WERI-Rb-1 (cell line): ENCODE results near the gene SPECC1.

Source experiments
- DNase-seq: peaks from one replicate; pipeline ENCODE4 v3.0.0-alpha.2; 2020
- H3K27ac ChIP-seq: fragments of 250-450 bp; sonication (Bioruptor Pico); 2 replicates; pipeline ENCODE4 v1.5.1; 2020; ENCODE audit warnings: mild to moderate bottlenecking, moderate library complexity
- H3K27me3 ChIP-seq: fragments of 250-450 bp; sonication (Bioruptor Pico); 2 replicates; pipeline ENCODE4 v1.5.1; 2021; ENCODE audit warnings: mild to moderate bottlenecking, low read depth, moderate library complexity; ENCODE audit not compliant: insufficient read depth, severe bottlenecking
- H3K36me3 ChIP-seq: fragments of 250-450 bp; sonication (Bioruptor Pico); 2 replicates; pipeline ENCODE4 v1.5.1; 2020; ENCODE audit warnings: mild to moderate bottlenecking, moderate library complexity
- H3K4me3 ChIP-seq: 2 replicates; pipeline ENCODE4 v1.5.1; 2011; ENCODE audit warnings: low read depth, mild to moderate bottlenecking, control low read depth, low read length
- H3K9me3 ChIP-seq: fragments of 250-450 bp; sonication (Bioruptor Pico); 2 replicates; pipeline ENCODE4 v1.5.1; 2021; ENCODE audit warnings: mild to moderate bottlenecking, moderate library complexity; ENCODE audit not compliant: severe bottlenecking
- TF ChIP-seq, protein P1 (sequence below): IDR thresholded peaks from 2 replicates; pipeline ENCODE4 v1.5.1; 2011; ENCODE audit warnings: low read depth, mild to moderate bottlenecking, control low read depth, inconsistent platforms, low read length

SPECC1 gene

DNA sequence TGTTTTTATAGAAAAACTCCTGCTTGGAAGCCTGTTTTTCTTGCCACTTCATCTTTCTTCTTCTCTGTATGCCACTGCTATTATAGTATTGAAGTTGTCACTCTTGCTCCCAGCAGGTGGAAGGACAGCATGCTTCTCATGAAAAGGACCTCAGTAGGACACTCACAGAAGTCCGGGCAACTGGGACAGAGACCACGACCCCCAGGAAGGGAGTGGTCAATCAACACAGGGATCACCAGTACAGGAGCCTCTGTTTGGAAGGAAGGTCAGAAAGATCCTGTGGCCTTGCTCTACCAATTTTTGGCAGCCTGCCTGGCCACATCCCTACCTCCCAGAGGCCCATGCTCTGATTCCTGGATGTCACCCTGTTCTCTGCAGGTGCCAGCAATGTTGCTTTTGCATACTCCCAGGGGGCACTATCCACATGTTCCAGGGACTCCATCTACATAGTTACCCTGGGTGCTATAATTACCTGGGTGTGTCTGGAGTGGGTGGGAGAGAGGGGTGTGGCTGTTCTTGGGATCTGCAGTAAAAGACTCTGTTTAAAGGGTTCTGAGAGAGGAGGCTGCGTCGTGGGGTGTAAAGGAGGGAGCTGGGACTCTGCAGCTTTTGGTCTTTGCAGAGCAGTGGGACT is 17.8 kb upstream of the SPECC1 start:
- no peak overlapping the region for H3K4me3 ChIP-seq
- no peaks in the 10 kb centered on the region for H3K36me3 ChIP-seq
- no peaks in the 10 kb centered on the region for H3K9me3 ChIP-seq
- no peak for DNase-seq
- TF ChIP-seq, protein P1, sequence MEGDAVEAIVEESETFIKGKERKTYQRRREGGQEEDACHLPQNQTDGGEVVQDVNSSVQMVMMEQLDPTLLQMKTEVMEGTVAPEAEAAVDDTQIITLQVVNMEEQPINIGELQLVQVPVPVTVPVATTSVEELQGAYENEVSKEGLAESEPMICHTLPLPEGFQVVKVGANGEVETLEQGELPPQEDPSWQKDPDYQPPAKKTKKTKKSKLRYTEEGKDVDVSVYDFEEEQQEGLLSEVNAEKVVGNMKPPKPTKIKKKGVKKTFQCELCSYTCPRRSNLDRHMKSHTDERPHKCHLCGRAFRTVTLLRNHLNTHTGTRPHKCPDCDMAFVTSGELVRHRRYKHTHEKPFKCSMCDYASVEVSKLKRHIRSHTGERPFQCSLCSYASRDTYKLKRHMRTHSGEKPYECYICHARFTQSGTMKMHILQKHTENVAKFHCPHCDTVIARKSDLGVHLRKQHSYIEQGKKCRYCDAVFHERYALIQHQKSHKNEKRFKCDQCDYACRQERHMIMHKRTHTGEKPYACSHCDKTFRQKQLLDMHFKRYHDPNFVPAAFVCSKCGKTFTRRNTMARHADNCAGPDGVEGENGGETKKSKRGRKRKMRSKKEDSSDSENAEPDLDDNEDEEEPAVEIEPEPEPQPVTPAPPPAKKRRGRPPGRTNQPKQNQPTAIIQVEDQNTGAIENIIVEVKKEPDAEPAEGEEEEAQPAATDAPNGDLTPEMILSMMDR: no peak
- no peak overlapping the region for H3K27ac ChIP-seq
- H3K27me3 ChIP-seq: no peaks in the 10 kb centered on the region

DNA sequence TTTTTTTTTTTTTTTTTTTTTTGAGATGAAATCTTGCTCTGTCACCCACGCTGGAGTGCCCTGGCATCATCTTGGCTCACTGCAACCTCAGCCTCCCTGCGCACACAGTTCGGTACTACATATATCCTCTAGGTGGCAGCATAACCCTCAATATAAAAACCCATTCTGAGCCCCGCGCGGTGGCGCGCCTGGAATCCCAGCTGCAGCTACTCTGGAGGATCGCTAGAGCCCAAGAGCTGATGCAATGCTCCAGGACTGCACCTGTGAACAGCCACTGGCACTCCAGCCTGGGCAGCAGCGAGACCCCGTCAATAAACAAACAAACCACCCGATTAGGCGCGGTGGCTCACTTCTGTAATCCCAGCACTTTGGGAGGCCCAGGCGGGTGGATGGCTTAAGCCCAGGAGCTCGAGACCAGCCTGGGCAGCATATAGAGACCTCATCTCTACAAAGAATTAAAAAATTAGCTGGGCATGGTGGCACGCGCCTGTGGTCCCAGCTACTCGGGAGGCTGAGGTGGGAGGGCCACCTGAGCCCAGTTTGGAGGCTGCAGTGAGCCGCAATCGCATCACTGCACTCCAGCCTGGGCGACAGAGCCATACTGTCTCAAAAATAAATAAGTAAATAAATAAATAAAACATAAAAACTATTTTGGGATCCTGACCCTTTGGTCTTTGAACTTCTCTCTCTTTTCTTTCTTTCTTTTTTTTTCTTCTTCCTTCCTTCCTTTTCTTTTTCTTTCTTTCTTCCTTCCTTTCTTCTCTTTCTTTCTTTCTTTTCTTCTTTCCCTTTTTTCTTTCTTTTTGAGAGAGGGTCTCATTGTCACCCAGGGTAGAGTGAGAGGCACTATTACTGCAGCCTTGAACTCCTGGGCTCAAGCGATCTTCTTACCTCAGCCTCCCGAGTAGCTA is 16.1 kb upstream of the SPECC1 start:
- TF ChIP-seq, protein P1: peak; percentile 61
- Histone ChIP-seq H3K27ac (peak overlapping the region; percentile 12; the same call in 1 of the 2 replicates), H3K27me3 (no peaks in the 10 kb centered on the region), H3K4me3 (peak overlapping the region; percentile 23; the same call in 1 of the 2 replicates), H3K36me3 (no peaks in the 10 kb centered on the region), H3K9me3 (no peaks in the 10 kb centered on the region)
- DNase-seq: peak; percentile 89

DNA sequence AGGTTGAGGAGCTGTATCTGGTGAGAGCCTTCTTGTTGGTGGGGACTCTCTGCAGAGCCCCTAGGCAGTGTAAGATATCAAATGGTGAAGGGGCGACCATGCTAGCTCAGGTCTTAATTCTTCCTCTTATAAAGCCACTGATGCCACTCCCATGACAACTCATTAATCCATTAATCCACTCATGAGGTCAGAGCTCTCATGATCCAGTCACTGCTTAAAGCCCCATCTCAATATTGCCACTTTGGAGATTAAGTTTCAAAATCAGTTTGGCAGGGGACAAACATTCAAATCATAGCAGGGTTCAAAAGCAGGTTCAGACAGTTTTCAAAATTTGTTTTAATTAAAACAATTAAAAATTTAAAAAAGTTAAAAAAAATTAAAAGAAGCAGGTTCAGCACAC is 13.1 kb upstream of the SPECC1 start:
- peak; percentile 36 for DNase-seq
- Histone ChIP-seq H3K27me3 (no peaks in the 10 kb centered on the region), H3K4me3 (no peak overlapping the region), H3K36me3 (no peaks in the 10 kb centered on the region), H3K9me3 (no peaks in the 10 kb centered on the region), H3K27ac (peak overlapping the region; percentile 46)
- TF ChIP-seq, protein P1: no peak

DNA sequence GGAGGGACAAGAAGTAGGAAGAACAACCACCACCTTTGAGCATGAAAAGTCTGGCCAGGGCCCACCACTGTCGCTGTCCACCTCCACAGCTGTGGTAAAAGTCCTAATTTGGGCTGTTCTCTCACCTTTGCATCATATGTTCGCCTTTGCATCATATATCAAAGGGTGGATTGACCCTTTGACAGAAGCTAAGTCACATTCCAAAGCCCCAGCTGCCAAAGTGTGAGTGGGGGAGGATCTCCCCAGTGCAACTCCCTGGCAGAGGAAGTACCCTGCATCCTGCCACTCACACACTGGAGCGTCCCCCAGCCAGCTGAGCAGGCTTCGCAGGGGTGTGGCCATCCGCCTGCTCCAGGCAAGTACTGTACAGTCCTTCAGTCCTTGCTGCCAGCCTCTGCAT is 12.7 kb upstream of the SPECC1 start:
- peak; percentile 61 for DNase-seq
- Histone ChIP-seq H3K4me3 (no peak overlapping the region), H3K36me3 (no peaks in the 10 kb centered on the region), H3K9me3 (no peaks in the 10 kb centered on the region), H3K27ac (peak overlapping the region; percentile 46; the same call in 1 of the 2 replicates), H3K27me3 (no peaks in the 10 kb centered on the region)
- TF ChIP-seq, protein P1: no peak

DNA sequence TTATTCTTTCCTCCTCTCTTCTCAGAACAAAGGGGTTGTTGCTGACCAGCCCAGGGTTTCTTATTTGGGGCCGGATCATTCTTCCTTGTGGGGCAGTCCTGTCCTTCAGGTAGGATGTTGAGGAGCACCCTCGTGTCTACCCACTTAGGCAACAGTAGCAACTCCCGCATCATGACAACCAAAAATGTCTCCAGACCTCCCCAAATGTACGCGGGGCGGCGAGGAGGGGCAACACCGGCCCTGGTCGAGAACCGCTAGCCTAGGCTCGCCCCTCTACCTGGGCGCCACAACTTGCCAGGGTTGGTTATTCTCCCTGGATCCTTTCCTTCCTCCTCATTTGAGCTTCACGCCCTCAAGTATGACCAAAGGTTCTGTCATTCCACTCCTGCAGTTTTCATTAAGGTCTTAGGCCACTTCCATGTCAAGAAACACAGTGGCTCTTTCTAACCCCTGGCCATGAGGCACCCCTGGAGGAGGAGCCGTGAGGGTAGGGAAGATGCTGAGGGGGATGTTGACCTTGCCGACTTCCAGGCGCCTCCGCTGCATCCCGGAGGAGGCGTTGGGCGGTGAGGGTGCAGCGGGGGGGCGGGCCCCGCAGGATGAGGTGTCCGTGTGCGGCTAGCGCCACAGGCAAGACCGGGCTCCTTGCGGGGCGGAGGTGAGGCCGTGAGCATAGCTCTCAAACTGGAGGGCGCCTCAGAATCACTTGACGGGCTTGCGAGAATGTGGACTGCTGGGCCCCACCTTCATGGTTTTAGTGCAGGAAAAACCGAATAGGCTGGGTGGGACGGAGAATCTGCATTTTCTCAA is 712 bp upstream of the SPECC1 start:
- DNase-seq: peak; percentile 62
- no peaks in the 10 kb centered on the region for H3K27me3 ChIP-seq
- H3K4me3 ChIP-seq: peak overlapping the region; percentile 66
- H3K27ac ChIP-seq: no peak overlapping the region
- H3K36me3 ChIP-seq: no peaks in the 10 kb centered on the region
- H3K9me3 ChIP-seq: no peaks in the 10 kb centered on the region
- TF ChIP-seq, protein P1: no peak
